Measurements from ENCODE around the gene MAD1L1. TPM values are rescaled to one million over a fixed set of nuclear protein-coding genes. Genes with fewer than 3 reads are reported as not detected.

Gene MAD1L1
- total and polyA plus RNA-seq, 2 donors, result 23.1 to 27.4 TPM

GRCh38 chr7:2109936-2110609, 122.7 kb downstream of the MAD1L1 start:
- WGBS, result 84% methylated on average over 28 of the region's 28 CpGs
- H3K4me1 ChIP-seq (ENCODE audit: insufficient read depth), result no peaks in the 10 kb centered on the region
- no peak for DNase-seq (ENCODE audit: extremely low spot score)
- no peak overlapping the region for H3K4me3 ChIP-seq (ENCODE audit: low read depth, low read length)
- H3K27ac ChIP-seq (ENCODE audit: low read depth), result no peak overlapping the region
- no peaks in the 10 kb centered on the region for H3K36me3 ChIP-seq (ENCODE audit: insufficient read depth)

GRCh38 chr7:2109251-2109872, 123.4 kb downstream of the MAD1L1 start:
- H3K27ac ChIP-seq (ENCODE audit: low read depth), result no peak overlapping the region
- 93% methylated on average over 20 of the region's 20 CpGs for WGBS
- H3K4me1 ChIP-seq (ENCODE audit: insufficient read depth), result no peaks in the 10 kb centered on the region
- DNase-seq (ENCODE audit: extremely low spot score), result no peak
- no peak overlapping the region for H3K4me3 ChIP-seq (ENCODE audit: low read depth, low read length)
- no peaks in the 10 kb centered on the region for H3K36me3 ChIP-seq (ENCODE audit: insufficient read depth)

- WGBS, result 75% methylated on average over 24 of the region's 24 CpGs
- H3K4me1 ChIP-seq (ENCODE audit: insufficient read depth), result no peaks in the 10 kb centered on the region
- no peak for DNase-seq (ENCODE audit: extremely low spot score)
Measured at GRCh38 chr7:2108501-2109250, 124.1 kb downstream of the MAD1L1 start.

GRCh38 chr7:2108071-2108455, 124.7 kb downstream of the MAD1L1 start:
- H3K4me3 ChIP-seq (ENCODE audit: low read depth, low read length), result no peak overlapping the region
- DNase-seq (ENCODE audit: extremely low spot score), result no peak
- H3K36me3 ChIP-seq (ENCODE audit: insufficient read depth), result no peaks in the 10 kb centered on the region
- no peak overlapping the region for H3K27ac ChIP-seq (ENCODE audit: low read depth)
- H3K4me1 ChIP-seq (ENCODE audit: insufficient read depth), result no peaks in the 10 kb centered on the region
- 88% methylated on average over 9 of the region's 9 CpGs for WGBS

More at GRCh38 chr7:2108501-2109250, 124.1 kb downstream of the MAD1L1 start:
- H3K4me3 ChIP-seq (ENCODE audit: low read depth, low read length), result no peak overlapping the region
- H3K36me3 ChIP-seq (ENCODE audit: insufficient read depth), result no peaks in the 10 kb centered on the region
- no peak overlapping the region for H3K27ac ChIP-seq (ENCODE audit: low read depth)

GRCh38 chr7:2107386-2108070, 125.2 kb downstream of the MAD1L1 start:
- no peaks in the 10 kb centered on the region for H3K36me3 ChIP-seq (ENCODE audit: insufficient read depth)
- DNase-seq (ENCODE audit: extremely low spot score), result no peak
- no peaks in the 10 kb centered on the region for H3K4me1 ChIP-seq (ENCODE audit: insufficient read depth)
- 84% methylated on average over 21 of the region's 21 CpGs for WGBS
- no peak overlapping the region for H3K27ac ChIP-seq (ENCODE audit: low read depth)
- no peak overlapping the region for H3K4me3 ChIP-seq (ENCODE audit: low read depth, low read length)

GRCh38 chr7:2106924-2107323, 125.8 kb downstream of the MAD1L1 start:
- DNase-seq (ENCODE audit: extremely low spot score), result no peak
- H3K4me1 ChIP-seq (ENCODE audit: insufficient read depth), result no peaks in the 10 kb centered on the region
- H3K36me3 ChIP-seq (ENCODE audit: insufficient read depth), result no peaks in the 10 kb centered on the region
- H3K27ac ChIP-seq (ENCODE audit: low read depth), result no peak overlapping the region
- no peak overlapping the region for H3K4me3 ChIP-seq (ENCODE audit: low read depth, low read length)
- WGBS, result 65% methylated on average over 15 of the region's 15 CpGs

GRCh38 chr7:2106440-2106839, 126.3 kb downstream of the MAD1L1 start:
- H3K36me3 ChIP-seq (ENCODE audit: insufficient read depth), result no peaks in the 10 kb centered on the region
- no peaks in the 10 kb centered on the region for H3K4me1 ChIP-seq (ENCODE audit: insufficient read depth)
- no peak overlapping the region for H3K4me3 ChIP-seq (ENCODE audit: low read depth, low read length)
- no peak for DNase-seq (ENCODE audit: extremely low spot score)
- WGBS, result 89% methylated on average over 12 of the region's 12 CpGs
- no peak overlapping the region for H3K27ac ChIP-seq (ENCODE audit: low read depth)

- H3K27ac ChIP-seq (ENCODE audit: low read depth), result no peak overlapping the region
- DNase-seq (ENCODE audit: extremely low spot score), result no peak
- H3K4me3 ChIP-seq (ENCODE audit: low read depth, low read length), result no peak overlapping the region
- H3K4me1 ChIP-seq (ENCODE audit: insufficient read depth), result no peaks in the 10 kb centered on the region
- 92% methylated on average over 17 of the region's 17 CpGs for WGBS
- H3K36me3 ChIP-seq (ENCODE audit: insufficient read depth), result no peaks in the 10 kb centered on the region
Measured at GRCh38 chr7:2105917-2106316, 126.8 kb downstream of the MAD1L1 start.

- WGBS, result 90% methylated on average over 13 of the region's 13 CpGs
- Histone ChIP-seq H3K4me3 (ENCODE audit: low read depth, low read length) (no peak overlapping the region), H3K36me3 (ENCODE audit: insufficient read depth) (no peaks in the 10 kb centered on the region), H3K27ac (ENCODE audit: low read depth) (no peak overlapping the region), H3K4me1 (ENCODE audit: insufficient read depth) (no peaks in the 10 kb centered on the region)
- no peak for DNase-seq (ENCODE audit: extremely low spot score)
Measured at GRCh38 chr7:2105280-2105679, 127.5 kb downstream of the MAD1L1 start.

- Histone ChIP-seq H3K27ac (ENCODE audit: low read depth) (no peak overlapping the region), H3K36me3 (ENCODE audit: insufficient read depth) (no peaks in the 10 kb centered on the region), H3K4me3 (ENCODE audit: low read depth, low read length) (no peak overlapping the region), H3K4me1 (ENCODE audit: insufficient read depth) (no peaks in the 10 kb centered on the region)
- no peak for DNase-seq (ENCODE audit: extremely low spot score)
- 59% methylated on average over 14 of the region's 14 CpGs for WGBS
Measured at GRCh38 chr7:2104716-2105115, 128.0 kb downstream of the MAD1L1 start.

GRCh38 chr7:2104107-2104710, 128.5 kb downstream of the MAD1L1 start:
- DNase-seq (ENCODE audit: extremely low spot score), result peak; percentile 59
- H3K27ac ChIP-seq (ENCODE audit: low read depth), result no peak overlapping the region
- H3K36me3 ChIP-seq (ENCODE audit: insufficient read depth), result no peaks in the 10 kb centered on the region
- H3K4me1 ChIP-seq (ENCODE audit: insufficient read depth), result no peaks in the 10 kb centered on the region
- H3K4me3 ChIP-seq (ENCODE audit: low read depth, low read length), result no peak overlapping the region
- WGBS, result 14% methylated on average over 27 of the region's 27 CpGs

- WGBS, result 90% methylated on average over 39 of the region's 39 CpGs
- no peaks in the 10 kb centered on the region for H3K36me3 ChIP-seq (ENCODE audit: insufficient read depth)
- H3K4me1 ChIP-seq (ENCODE audit: insufficient read depth), result no peaks in the 10 kb centered on the region
- no peak for DNase-seq (ENCODE audit: extremely low spot score)
- no peak overlapping the region for H3K4me3 ChIP-seq (ENCODE audit: low read depth, low read length)
- H3K27ac ChIP-seq (ENCODE audit: low read depth), result no peak overlapping the region
Measured at GRCh38 chr7:2103071-2103898, 129.5 kb downstream of the MAD1L1 start.

GRCh38 chr7:2102375-2102723, 130.4 kb downstream of the MAD1L1 start:
- WGBS, result 98% methylated on average over 7 of the region's 7 CpGs
- Histone ChIP-seq H3K4me3 (ENCODE audit: low read depth, low read length) (no peak overlapping the region), H3K4me1 (ENCODE audit: insufficient read depth) (no peaks in the 10 kb centered on the region), H3K27ac (ENCODE audit: low read depth) (no peak overlapping the region), H3K36me3 (ENCODE audit: insufficient read depth) (no peaks in the 10 kb centered on the region)
- DNase-seq (ENCODE audit: extremely low spot score), result no peak

Measured in urinary bladder (tissue), 4 donors.